ENCODE measurements around the gene DNAJC15. TPM values are rescaled to one million over a fixed set of nuclear protein-coding genes. Genes with fewer than 3 reads are reported as not detected.

The DNAJC15 gene
- total RNA-seq, 1 experiment from 2014 or later, result 2.4 TPM

DNA sequence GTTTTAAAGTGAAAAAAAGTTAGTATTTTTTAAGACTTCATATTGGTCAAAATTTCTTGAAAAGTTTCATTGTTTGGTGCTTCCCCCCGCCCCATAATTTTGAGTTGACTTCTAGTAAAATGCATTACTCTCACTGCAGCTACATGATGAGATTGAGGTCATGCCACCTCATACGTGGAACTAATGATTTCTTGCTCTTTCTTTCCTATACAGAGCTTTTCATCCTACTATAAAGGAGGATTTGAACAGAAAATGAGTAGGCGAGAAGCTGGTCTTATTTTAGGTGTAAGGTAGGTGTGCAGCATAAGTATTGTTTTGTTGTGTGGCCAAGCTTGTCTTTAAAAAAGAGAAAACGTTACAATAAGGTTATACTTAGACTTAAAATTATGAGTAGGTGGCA lies 55.0 kb downstream of the DNAJC15 start:
- TF ChIP-seq, protein P1, sequence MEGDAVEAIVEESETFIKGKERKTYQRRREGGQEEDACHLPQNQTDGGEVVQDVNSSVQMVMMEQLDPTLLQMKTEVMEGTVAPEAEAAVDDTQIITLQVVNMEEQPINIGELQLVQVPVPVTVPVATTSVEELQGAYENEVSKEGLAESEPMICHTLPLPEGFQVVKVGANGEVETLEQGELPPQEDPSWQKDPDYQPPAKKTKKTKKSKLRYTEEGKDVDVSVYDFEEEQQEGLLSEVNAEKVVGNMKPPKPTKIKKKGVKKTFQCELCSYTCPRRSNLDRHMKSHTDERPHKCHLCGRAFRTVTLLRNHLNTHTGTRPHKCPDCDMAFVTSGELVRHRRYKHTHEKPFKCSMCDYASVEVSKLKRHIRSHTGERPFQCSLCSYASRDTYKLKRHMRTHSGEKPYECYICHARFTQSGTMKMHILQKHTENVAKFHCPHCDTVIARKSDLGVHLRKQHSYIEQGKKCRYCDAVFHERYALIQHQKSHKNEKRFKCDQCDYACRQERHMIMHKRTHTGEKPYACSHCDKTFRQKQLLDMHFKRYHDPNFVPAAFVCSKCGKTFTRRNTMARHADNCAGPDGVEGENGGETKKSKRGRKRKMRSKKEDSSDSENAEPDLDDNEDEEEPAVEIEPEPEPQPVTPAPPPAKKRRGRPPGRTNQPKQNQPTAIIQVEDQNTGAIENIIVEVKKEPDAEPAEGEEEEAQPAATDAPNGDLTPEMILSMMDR (conservative IDR thresholded peaks at IDR 0.05; ENCODE audit: low read depth, low read length), result no peak
- TF ChIP-seq EZH2 (IDR thresholded peaks at IDR 0.05; ENCODE audit: borderline replicate concordance, low read depth, low read length, poor library complexity, severe bottlenecking), result no peak
- no peaks in the 10 kb centered on the region for H3K27me3 ChIP-seq (replicated peaks; ENCODE audit: insufficient read depth, low read depth, low read length, poor library complexity)
- H3K27ac ChIP-seq (ENCODE audit: low read depth, low read length, poor library complexity, severe bottlenecking), result no peak overlapping the region
- no TSS peak for BruUV-seq (replicated peaks)
- POLR2A ChIA-PET (ENCODE audit: low non-redundant PET), result no interaction called here
- no peak overlapping the region for H3K4me3 ChIP-seq (ENCODE audit: low read depth, low read length, poor library complexity, severe bottlenecking)
- no peak for DNase-seq (ENCODE audit: low spot score)
- intact Hi-C loops (cut with micrococcal nuclease; ENCODE audit: unreplicated experiment), result no loop called here
- CTCF ChIA-PET, result no interaction called here
- no peaks in the 10 kb centered on the region for H3K36me3 ChIP-seq (ENCODE audit: insufficient read depth, low read length, poor library complexity, severe bottlenecking)
- no peaks in the 10 kb centered on the region for H3K9me3 ChIP-seq (ENCODE audit: low read depth, low read length, poor library complexity, severe bottlenecking)
- H3K4me1 ChIP-seq (ENCODE audit: insufficient read depth, low read length, poor library complexity, severe bottlenecking), result no peaks in the 10 kb centered on the region

DNA sequence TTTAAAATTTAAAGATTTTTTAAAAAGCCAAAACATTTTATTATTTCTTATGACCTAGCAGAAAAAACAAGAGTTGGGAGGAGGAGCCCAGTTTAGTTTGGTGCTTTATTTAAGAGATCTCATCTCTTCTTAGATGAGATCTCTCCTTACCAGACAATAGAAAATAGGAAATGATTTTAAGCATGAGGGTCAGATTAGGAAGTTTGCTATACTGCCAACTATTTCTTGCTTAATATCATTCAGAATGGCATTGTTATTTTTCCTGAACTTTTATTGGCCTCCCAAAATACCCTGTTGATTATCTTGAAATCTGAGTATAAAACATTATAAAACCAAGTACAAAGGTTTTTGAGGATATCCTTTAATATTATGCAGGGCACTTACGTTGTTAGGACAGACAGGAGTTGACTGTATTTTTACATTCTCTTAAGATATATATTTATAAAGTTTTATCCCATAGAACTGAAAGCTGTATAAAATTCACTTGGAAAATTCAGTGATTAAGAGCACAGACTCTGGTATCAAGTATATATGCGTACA lies 56.1 kb downstream of the DNAJC15 start:
- Histone ChIP-seq H3K4me1 (ENCODE audit: insufficient read depth, low read length, poor library complexity, severe bottlenecking) (no peaks in the 10 kb centered on the region), H3K9me3 (ENCODE audit: low read depth, low read length, poor library complexity, severe bottlenecking) (no peaks in the 10 kb centered on the region), H3K36me3 (ENCODE audit: insufficient read depth, low read length, poor library complexity, severe bottlenecking) (no peaks in the 10 kb centered on the region), H3K4me3 (ENCODE audit: low read depth, low read length, poor library complexity, severe bottlenecking) (no peak overlapping the region), H3K27ac (ENCODE audit: low read depth, low read length, poor library complexity, severe bottlenecking) (no peak overlapping the region), H3K27me3 (replicated peaks; ENCODE audit: insufficient read depth, low read depth, low read length, poor library complexity) (no peaks in the 10 kb centered on the region)
- intact Hi-C loops (cut with micrococcal nuclease; ENCODE audit: unreplicated experiment), result no loop called here
- BruUV-seq (replicated peaks), result no TSS peak
- CTCF ChIA-PET, result no interaction called here
- DNase-seq (ENCODE audit: low spot score), result no peak
- TF ChIP-seq, protein P1 (conservative IDR thresholded peaks at IDR 0.05; ENCODE audit: low read depth, low read length), result no peak
- TF ChIP-seq EZH2 (IDR thresholded peaks at IDR 0.05; ENCODE audit: borderline replicate concordance, low read depth, low read length, poor library complexity, severe bottlenecking), result no peak
- POLR2A ChIA-PET (ENCODE audit: low non-redundant PET), result interaction anchor here (0.7 kb wide), 1 partner anchor 104 kb away, joined by 3 read pairs; no protein-coding TSS in a partner anchor

DNA sequence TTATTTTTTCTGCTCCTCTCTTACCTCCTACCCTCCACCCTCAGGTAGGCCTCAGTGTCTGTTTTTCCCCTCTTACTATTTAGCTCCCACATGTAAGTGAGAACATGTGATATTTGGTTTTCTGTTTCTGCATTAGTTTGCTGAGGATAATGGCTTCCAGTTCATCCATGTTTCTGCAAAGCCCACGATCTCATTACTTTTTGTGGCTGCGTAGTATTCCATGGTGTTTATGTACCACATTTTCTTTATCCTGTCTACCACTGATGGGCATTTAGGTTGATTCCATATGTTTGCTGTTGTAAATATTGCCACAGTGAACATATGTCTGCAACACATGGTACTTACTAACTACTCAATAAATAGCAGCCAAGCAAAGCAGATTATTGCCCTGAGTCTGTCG lies 56.8 kb downstream of the DNAJC15 start:
- no peak overlapping the region for H3K27ac ChIP-seq (ENCODE audit: low read depth, low read length, poor library complexity, severe bottlenecking)
- no peaks in the 10 kb centered on the region for H3K36me3 ChIP-seq (ENCODE audit: insufficient read depth, low read length, poor library complexity, severe bottlenecking)
- TF ChIP-seq, protein P1 (conservative IDR thresholded peaks at IDR 0.05; ENCODE audit: low read depth, low read length), result no peak
- POLR2A ChIA-PET (ENCODE audit: low non-redundant PET), result interaction anchor here (0.7 kb wide), 1 partner anchor 104 kb away, joined by 3 read pairs; no protein-coding TSS in a partner anchor
- H3K27me3 ChIP-seq (replicated peaks; ENCODE audit: insufficient read depth, low read depth, low read length, poor library complexity), result no peaks in the 10 kb centered on the region
- no peak for DNase-seq (ENCODE audit: low spot score)
- H3K4me1 ChIP-seq (ENCODE audit: insufficient read depth, low read length, poor library complexity, severe bottlenecking), result no peaks in the 10 kb centered on the region
- H3K4me3 ChIP-seq (ENCODE audit: low read depth, low read length, poor library complexity, severe bottlenecking), result no peak overlapping the region
- intact Hi-C loops (cut with micrococcal nuclease; ENCODE audit: unreplicated experiment), result no loop called here
- CTCF ChIA-PET, result no interaction called here
- BruUV-seq (replicated peaks), result no TSS peak
- H3K9me3 ChIP-seq (ENCODE audit: low read depth, low read length, poor library complexity, severe bottlenecking), result no peaks in the 10 kb centered on the region

Measured in A673 (cell line).